ENCODE data around the gene LYRM4.
A peak's percentile ranks its signal among the peaks of the same experiment; 100 is the strongest.

LYRM4 gene

DNA sequence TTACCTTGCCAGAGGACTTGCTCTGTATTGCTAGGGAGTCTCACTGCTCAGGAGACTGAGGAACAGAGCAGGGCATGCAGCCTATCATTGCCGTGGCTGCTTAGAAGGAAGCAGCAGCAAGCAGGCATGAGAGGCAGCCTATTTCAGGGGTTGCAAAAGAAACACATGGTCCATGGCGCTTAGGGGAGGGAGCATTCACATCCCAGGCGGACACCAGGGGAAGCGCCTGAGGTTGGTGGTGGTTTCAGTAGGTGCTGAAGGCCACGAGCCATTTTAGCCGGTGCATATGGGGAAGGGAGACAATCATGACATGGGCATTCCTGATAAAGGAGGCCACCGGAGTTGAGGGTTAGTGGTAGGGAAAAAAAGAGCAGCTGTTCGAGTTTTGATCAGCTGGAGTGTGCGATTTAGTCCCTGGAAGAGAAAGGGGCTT, 21.5 kb upstream of the LYRM4 start:
- TF ChIP-seq, protein P1, sequence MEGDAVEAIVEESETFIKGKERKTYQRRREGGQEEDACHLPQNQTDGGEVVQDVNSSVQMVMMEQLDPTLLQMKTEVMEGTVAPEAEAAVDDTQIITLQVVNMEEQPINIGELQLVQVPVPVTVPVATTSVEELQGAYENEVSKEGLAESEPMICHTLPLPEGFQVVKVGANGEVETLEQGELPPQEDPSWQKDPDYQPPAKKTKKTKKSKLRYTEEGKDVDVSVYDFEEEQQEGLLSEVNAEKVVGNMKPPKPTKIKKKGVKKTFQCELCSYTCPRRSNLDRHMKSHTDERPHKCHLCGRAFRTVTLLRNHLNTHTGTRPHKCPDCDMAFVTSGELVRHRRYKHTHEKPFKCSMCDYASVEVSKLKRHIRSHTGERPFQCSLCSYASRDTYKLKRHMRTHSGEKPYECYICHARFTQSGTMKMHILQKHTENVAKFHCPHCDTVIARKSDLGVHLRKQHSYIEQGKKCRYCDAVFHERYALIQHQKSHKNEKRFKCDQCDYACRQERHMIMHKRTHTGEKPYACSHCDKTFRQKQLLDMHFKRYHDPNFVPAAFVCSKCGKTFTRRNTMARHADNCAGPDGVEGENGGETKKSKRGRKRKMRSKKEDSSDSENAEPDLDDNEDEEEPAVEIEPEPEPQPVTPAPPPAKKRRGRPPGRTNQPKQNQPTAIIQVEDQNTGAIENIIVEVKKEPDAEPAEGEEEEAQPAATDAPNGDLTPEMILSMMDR (conservative IDR thresholded peaks at IDR 0.05; ENCODE audit: low read depth, low read length), result no peak
- H3K4me3 ChIP-seq (ENCODE audit: low read length), result no peak overlapping the region
- DNase-seq (ENCODE audit: low read depth), result peak; percentile 81

DNA sequence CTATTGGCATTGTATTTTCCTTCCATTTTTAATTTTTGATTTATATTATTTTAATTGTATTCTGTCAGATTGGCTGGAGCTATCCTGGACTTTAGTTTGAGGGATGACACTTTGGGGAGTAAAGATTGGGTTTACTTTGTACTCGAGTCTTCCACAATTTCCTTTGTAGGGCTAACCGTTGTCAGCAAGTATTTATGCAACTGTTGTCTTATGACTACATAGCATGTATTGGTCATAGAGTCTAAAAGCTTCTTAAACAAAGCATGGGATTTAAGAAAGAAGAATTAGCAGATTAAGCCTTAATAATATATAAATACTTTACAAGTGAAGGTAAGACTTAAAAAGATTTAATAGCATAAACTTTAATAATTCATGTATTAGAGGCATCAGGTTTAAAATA, 20.2 kb upstream of the LYRM4 start:
- H3K4me3 ChIP-seq (ENCODE audit: low read length), result no peak overlapping the region
- peak; percentile 60 for DNase-seq (ENCODE audit: low read depth)
- TF ChIP-seq, protein P1 (conservative IDR thresholded peaks at IDR 0.05; ENCODE audit: low read depth, low read length), result no peak

DNA sequence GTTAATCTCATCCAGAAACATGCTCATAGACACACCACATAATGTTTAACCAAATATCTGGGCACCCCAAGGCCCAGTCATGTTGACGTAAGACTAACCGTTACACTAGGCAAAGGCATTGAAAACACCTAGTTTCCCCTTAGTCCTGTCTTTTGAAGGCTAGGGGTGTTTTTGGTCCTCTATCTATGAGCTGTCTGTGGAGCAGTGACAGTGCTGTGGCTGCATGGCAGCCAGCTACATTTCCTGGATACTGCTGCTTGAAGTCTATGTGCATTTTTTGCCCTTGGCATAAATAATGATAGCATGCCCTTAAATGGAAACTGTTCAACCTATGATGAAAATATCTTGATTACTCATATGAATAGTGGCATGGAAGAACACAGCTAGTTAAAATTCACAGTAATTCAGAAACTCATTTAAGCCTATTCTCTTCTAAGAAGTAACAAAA, 19.2 kb upstream of the LYRM4 start:
- no peak for DNase-seq (ENCODE audit: low read depth)

DNA sequence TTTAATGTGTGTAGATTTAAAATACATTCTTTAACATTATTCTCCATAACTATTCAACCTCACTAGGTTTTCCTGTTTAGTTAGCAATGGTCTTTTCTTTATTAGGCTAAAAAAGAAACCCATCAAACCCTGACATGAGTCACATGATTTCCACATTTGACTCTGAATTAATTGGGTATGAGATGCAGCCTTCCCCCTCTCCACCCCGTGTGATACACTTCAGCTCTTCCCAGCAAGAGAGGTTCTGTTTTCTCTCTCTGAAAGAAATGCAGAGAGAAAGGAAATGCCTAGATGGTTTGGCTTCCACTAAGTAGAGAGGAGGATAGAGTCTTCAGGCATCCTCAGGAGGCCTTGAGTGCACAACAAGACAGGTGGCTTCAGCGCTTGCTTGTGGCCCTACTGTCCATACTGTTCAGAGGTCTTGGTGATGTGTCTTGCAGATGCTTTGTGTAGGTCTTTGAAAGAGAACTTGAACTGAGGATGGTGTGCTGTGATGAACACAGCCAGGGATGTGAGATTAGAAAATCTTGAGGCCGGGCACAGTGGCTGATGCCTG, 17.9 kb upstream of the LYRM4 start:
- TF ChIP-seq, protein P1 (conservative IDR thresholded peaks at IDR 0.05; ENCODE audit: low read depth, low read length), result no peak
- no peak for DNase-seq (ENCODE audit: low read depth)
- H3K4me3 ChIP-seq (ENCODE audit: low read length), result no peak overlapping the region

More for the DNA sequence above, 19.2 kb upstream of the LYRM4 start:
- TF ChIP-seq, protein P1 (conservative IDR thresholded peaks at IDR 0.05; ENCODE audit: low read depth, low read length), result no peak
- no peak overlapping the region for H3K4me3 ChIP-seq (ENCODE audit: low read length)

DNA sequence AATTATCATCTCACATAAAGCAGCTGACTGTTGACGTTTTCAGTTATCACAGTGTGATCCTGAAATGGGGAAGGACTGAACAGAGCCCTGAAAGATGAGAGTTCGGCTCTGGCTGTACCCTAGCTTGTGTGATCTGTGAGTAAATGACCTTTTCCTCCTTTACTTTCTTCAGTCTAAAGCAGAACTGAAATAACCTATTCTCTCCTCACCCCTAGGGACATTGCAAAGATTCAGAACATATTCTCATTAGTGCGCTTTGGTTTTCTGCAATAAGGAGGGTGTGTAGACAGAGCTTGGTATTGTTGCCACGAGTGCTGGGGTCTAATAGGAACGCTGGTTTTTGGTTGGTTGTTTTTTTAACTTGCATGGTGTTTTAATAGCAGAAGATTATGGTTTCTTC, 17.3 kb upstream of the LYRM4 start:
- TF ChIP-seq, protein P1 (conservative IDR thresholded peaks at IDR 0.05; ENCODE audit: low read depth, low read length), result no peak
- no peak for DNase-seq (ENCODE audit: low read depth)
- no peak overlapping the region for H3K4me3 ChIP-seq (ENCODE audit: low read length)

DNA sequence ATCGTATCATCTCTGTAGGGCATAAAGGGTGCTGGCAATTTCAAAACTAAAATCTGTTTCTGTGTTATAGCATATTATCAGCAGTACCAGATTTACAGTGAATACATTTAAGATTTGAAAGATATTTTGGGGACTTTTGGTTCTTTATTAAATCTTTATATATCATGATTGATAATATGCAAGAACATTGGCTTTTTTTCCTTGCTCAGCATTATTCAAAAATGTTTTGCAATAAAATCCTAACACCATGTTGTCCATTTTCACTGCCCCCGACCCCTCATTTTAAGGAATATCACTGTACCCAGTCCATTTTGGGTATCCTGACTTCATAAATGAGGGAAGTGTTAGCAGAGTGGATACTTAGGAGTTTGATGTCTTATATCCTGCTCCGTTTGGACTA, 16.8 kb upstream of the LYRM4 start:
- no peak overlapping the region for H3K4me3 ChIP-seq (ENCODE audit: low read length)
- TF ChIP-seq, protein P1 (conservative IDR thresholded peaks at IDR 0.05; ENCODE audit: low read depth, low read length), result no peak
- no peak for DNase-seq (ENCODE audit: low read depth)

DNA sequence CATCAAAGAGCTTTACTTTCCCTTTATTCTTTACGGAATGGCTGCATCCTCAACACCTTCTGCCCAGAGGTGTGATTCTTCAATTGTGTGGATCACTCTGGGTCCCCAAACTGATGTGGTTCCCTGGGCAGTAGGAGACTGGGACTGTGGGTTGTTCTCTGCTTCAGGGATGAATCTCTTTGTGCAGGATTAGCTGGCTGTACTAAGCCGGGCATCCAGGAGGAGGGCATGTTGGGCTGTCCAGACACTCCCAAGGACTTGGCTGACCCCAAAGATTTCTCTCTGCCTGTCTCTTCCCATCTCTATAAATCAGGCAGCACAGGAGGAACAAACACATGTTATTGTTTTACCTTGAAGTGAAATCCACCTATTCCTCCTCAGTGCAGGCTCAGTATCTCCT, 15.8 kb upstream of the LYRM4 start:
- TF ChIP-seq, protein P1 (conservative IDR thresholded peaks at IDR 0.05; ENCODE audit: low read depth, low read length), result no peak

More for the DNA sequence above, 15.8 kb upstream of the LYRM4 start:
- DNase-seq (ENCODE audit: low read depth), result no peak
- H3K4me3 ChIP-seq (ENCODE audit: low read length), result no peak overlapping the region
